ENCODE data around the gene ELMOD1. TPM values are rescaled to one million over a fixed set of nuclear protein-coding genes. Genes with fewer than 3 reads are reported as not detected.

Gene ELMOD1
- 0.18 and 0.28 TPM in 2 replicates for total RNA-seq (2012; rRNA removed)
- polyA plus RNA-seq (2012; rRNA removed) = 0.22 and 0.29 TPM in 2 replicates
- polyA plus RNA-seq (2012; cell fraction: cytosol; rRNA removed) = 0.09 and 0.11 TPM in 2 replicates
- 0.09 and 0.61 TPM in 2 replicates for polyA plus RNA-seq (2012; cell fraction: nucleus; rRNA removed; ENCODE audit: low replicate concordance)
- percentile 23 among the genes with signal in this experiment for Bru-seq, nascent RNA
- BruChase-seq, experiment 1, labeled RNA remaining after a 6-hour chase = percentile 19 among the genes with signal in this experiment
- BruChase-seq, experiment 2, labeled RNA remaining after a 2-hour chase = percentile 25 among the genes with signal in this experiment
- long read RNA-seq, partial matches to known transcripts = 0 of 1 reads
- long read RNA-seq, other reads (novel, unspliced or antisense) = 1 of 1 reads

DNA sequence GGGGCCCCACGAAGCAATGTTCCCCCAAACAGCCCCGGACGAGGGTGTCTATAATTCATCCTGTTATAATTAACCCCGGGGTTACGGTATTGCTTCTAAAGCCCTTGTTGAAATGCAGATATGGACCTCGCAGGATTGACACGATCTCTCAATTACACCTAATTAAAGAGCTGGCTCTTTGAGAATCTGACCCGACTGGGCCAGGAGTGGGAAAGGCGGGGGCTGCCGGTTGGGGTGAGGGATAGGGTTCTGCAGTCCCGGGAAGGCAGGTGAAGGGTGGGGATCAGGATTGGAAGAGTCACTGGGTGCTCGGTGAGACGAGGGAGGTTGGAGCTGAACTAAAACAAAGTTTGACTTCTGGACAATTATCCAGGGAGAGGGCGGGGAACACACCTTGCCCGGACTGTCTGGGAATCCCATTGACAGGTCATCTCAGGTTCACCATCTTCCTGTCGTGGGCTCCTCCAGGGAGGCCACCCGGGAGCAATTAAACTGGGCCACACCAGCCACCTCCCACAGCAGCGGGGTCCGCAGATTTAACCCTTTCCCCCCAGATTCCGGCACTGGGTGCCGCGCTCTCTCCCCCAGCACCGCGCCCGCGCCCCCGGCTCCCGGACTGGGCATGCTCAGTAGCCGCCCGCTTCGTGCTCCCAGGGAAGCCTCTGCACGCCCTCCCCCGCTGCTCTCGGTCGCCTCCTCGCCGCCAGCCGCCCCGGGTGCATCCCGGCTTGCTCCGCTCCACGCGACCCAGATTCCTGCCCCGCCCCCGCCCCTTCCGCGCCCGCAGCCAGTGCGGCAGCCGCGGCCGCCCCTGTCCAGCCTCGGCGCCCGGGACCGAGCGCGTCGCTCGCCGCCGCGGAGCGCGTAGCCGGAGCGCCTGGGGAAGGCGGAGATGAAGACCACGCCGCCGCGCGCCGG is at the start of gene ELMOD1:
TSS of gene ELMOD1 (plus strand) at position 688 of the 918 bp plus-strand sequence. CDS start 27,043 bp downstream, outside the sequence.
- CTCF ChIA-PET = interaction anchor here (0.6 kb wide), 1 partner anchor 9 kb away, joined by 4 read pairs; no protein-coding TSS in a partner anchor
- in situ Hi-C loops (cut with MboI; ENCODE audit: low sequenced_read_pairs) (loop anchor here (25.0 kb wide), 1 partner anchor 1072 kb away; the partner anchor contains the start of gene DDX10), intact Hi-C loops (cut with micrococcal nuclease) (no loop called here), dilution Hi-C loops (cut with HindIII; ENCODE audit: low sequenced_read_pairs, unreplicated experiment) (no loop called here)
- peak within 1 kb of the TSS; percentile 87 for H2AFZ ChIP-seq (replicated peaks; ENCODE audit: low read length, poor library complexity)
- H3K14ac ChIP-seq (replicated peaks; ENCODE audit: low read depth, low read length) = no peak within 1 kb of the TSS
- no peak within 1 kb of the TSS for H3K4ac ChIP-seq (ENCODE audit: low read depth, low read length)
- H2AK5ac ChIP-seq (ENCODE audit: low read depth, low read length) = no peak within 1 kb of the TSS
- H4K8ac ChIP-seq (ENCODE audit: low read depth in 2 of 2, low read length in 2 of 2) = no peak within 1 kb of the TSS
- H3K4me2 ChIP-seq (ENCODE audit: low read depth, low read length) = peak within 1 kb of the TSS; percentile 99
- H4K20me1 ChIP-seq (ENCODE audit: insufficient read depth, low read length) = no peaks in the 10 kb centered on the region
- no peak within 1 kb of the TSS for H3K18ac ChIP-seq (ENCODE audit: low read depth, low read length)
- H2AK9ac ChIP-seq (replicated peaks; ENCODE audit: low read depth, low read length, poor library complexity) = no peak within 1 kb of the TSS
- no peak within 1 kb of the TSS for H2BK120ac ChIP-seq (ENCODE audit: low read depth, low read length)
- peaks cover 6% of the 10 kb centered on the region for H3K4me1 ChIP-seq (ENCODE audit: control insufficient read depth, insufficient read depth, low read length)
- H2BK5ac ChIP-seq (ENCODE audit: low read depth, low read length, poor library complexity, severe bottlenecking) = no peak within 1 kb of the TSS
- no peaks in the 10 kb centered on the region; the same call in 1 of the 2 replicates for H3K9me3 ChIP-seq (ENCODE audit: control insufficient read depth, insufficient read depth, low read length)
- ATAC-seq (ENCODE audit: low read depth) (peak; percentile 87), DNase-seq (peak; percentile 23)
- H3K23ac ChIP-seq (ENCODE audit: low read depth, low read length) = peak within 1 kb of the TSS; percentile 63; the same call in 1 of the 2 replicates
- no peak within 1 kb of the TSS for H4K91ac ChIP-seq (ENCODE audit: insufficient read depth, low read depth, low read length)
- TF ChIP-seq, protein P1, sequence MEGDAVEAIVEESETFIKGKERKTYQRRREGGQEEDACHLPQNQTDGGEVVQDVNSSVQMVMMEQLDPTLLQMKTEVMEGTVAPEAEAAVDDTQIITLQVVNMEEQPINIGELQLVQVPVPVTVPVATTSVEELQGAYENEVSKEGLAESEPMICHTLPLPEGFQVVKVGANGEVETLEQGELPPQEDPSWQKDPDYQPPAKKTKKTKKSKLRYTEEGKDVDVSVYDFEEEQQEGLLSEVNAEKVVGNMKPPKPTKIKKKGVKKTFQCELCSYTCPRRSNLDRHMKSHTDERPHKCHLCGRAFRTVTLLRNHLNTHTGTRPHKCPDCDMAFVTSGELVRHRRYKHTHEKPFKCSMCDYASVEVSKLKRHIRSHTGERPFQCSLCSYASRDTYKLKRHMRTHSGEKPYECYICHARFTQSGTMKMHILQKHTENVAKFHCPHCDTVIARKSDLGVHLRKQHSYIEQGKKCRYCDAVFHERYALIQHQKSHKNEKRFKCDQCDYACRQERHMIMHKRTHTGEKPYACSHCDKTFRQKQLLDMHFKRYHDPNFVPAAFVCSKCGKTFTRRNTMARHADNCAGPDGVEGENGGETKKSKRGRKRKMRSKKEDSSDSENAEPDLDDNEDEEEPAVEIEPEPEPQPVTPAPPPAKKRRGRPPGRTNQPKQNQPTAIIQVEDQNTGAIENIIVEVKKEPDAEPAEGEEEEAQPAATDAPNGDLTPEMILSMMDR (conservative IDR thresholded peaks at IDR 0.05; ENCODE audit: low read depth, low read length) = 0 out of 2 replicates have a peak, but pooled peaks have one; percentile 21
- no peak for TF ChIP-seq RAD21 (IDR thresholded peaks at IDR 0.05; ENCODE audit: low read length)
- WGBS, 2 experiments (ENCODE audit: extremely low coverage in 2 of 2, insufficient read length in 1 of 2) = 0% methylated on average over 25 of the region's 74 CpGs; no CpG with 5 or more reads in 1 of the 2 experiments
- H3K9ac ChIP-seq (ENCODE audit: low read depth, low read length) = peak within 1 kb of the TSS; percentile 47; the same call in 1 of the 2 replicates
- H4K5ac ChIP-seq (ENCODE audit: low read depth, low read length) = no peak within 1 kb of the TSS
- no peaks in the 10 kb centered on the region for H3K36me3 ChIP-seq (ENCODE audit: control insufficient read depth, insufficient read depth, low read length)
- no TSS peak for BruUV-seq (replicated peaks)
- no peak within 1 kb of the TSS for H2BK20ac ChIP-seq (ENCODE audit: low read depth, low read length)
- no peak within 1 kb of the TSS for H2BK15ac ChIP-seq (ENCODE audit: low read depth, low read length)
- H3K27me3 ChIP-seq (ENCODE audit: control insufficient read depth, insufficient read depth, low read length) = peaks cover 37% of the 10 kb centered on the region
- H3K4me3 ChIP-seq (ENCODE audit: insufficient read depth, low read depth, low read length) = peak within 1 kb of the TSS; percentile 89
- H3K79me1 ChIP-seq (ENCODE audit: low read depth in 1 of 2, low read length in 2 of 2) = no peaks in the 10 kb centered on the region
- H3K56ac ChIP-seq (ENCODE audit: extremely low read depth, insufficient read depth, low read length) = no peak within 1 kb of the TSS
- no peaks in the 10 kb centered on the region for H3K9me1 ChIP-seq (ENCODE audit: insufficient read depth, low read length)
- no peak within 1 kb of the TSS for H3K27ac ChIP-seq (ENCODE audit: insufficient read depth, low read length)
- POLR2A ChIA-PET (ENCODE audit: unreplicated experiment) = no interaction called here
